Activated B cell treated with CpG ODN at 0.5 μM for 24 hours (primary cell): ENCODE results near the gene MBOAT7. TPM values are rescaled to one million over a fixed set of nuclear protein-coding genes. Genes with fewer than 3 reads are reported as not detected.

Source experiments
- ATAC-seq: fragments of 200-7000 bp; cut with Tn5 transposase; one replicate; pipeline ENCODE4 v1.10.0; 2021; ENCODE audit warnings: low read depth, mild to moderate bottlenecking, moderate library complexity
- CTCF ChIA-PET: fragments of 350-600 bp; sonication (Branson Sonifier 250); formaldehyde crosslinking; loops from one replicate; lab custom pipeline; 2021; ENCODE audit warnings: antibody characterized with exemption; lab: Charles Lee
- POLR2A ChIA-PET: fragments of 350-600 bp; sonication (Branson Sonifier 250); formaldehyde crosslinking; loops from one replicate; lab custom pipeline; 2021; ENCODE audit warnings: antibody characterized with exemption; lab: Charles Lee
- DNase-seq: peaks from one replicate; pipeline ENCODE4 v3.0.0; 2022
- H3K27ac Mint-ChIP-seq: one replicate; pipeline ENCODE4 v1.8.0; 2020; ENCODE audit warnings: mixed read lengths
- H3K27me3 Mint-ChIP-seq: one replicate; pipeline ENCODE4 v1.8.0; 2021; ENCODE audit warnings: mixed read lengths
- H3K36me3 Mint-ChIP-seq: one replicate; pipeline ENCODE4 v1.8.0; 2021; ENCODE audit warnings: low read depth, mixed read lengths
- H3K4me1 Mint-ChIP-seq: one replicate; pipeline ENCODE4 v1.8.0; 2021; ENCODE audit warnings: mixed read lengths
- H3K4me3 Mint-ChIP-seq: one replicate; pipeline ENCODE4 v1.8.0; 2020; ENCODE audit warnings: mild to moderate bottlenecking, mixed read lengths
- H3K9me3 Mint-ChIP-seq: one replicate; pipeline ENCODE4 v1.8.0; 2020; ENCODE audit warnings: mixed read lengths
- intact Hi-C: fragments of 100-400 bp; cut with micrococcal nuclease; formaldehyde crosslinking; loops from one replicate; pipeline ENCODE4 v1.15.1; 2024
- total RNA-seq: library from RNA; stranded (reverse); gene quantifications from 2 replicates; pipeline ENCODE4 v1.2.3, GENCODE V29; 2022
- TF ChIP-seq, protein P1 (sequence below): fragments of 200-600 bp; IDR thresholded peaks from one replicate; pipeline ENCODE4 v1.8.0; 2022; ENCODE audit warnings: antibody characterized with exemption, mild to moderate bottlenecking

The MBOAT7 gene
- total RNA-seq, 1 donor from 2014 or later = 21.4 TPM

DNA sequence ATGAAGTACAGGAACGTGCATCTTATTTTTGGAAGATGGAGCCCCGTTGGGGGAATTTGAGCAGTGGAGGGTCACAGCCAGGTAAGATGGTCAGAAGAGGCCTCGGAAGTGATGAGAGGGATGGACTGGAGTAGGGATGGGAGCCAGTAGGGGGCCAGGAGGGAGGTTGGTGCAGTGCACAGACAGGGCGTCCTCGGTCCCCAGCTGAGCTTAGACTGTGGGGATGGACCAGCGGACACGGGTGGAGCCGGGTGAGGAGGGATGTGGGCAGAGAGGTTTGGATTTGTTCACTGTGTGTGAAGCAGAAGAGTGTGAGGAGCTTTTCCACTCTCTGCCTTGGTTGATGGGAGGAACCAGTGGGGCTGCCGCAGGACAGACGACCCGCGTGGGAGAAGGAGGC lies 21.9 kb upstream of the MBOAT7 start:
- peaks cover 50% of the 10 kb centered on the region for H3K4me1 Mint-ChIP-seq
- DNase-seq (no peak), ATAC-seq (no peak)
- peak overlapping the region; percentile 32 for H3K27ac Mint-ChIP-seq
- TF ChIP-seq, protein P1, sequence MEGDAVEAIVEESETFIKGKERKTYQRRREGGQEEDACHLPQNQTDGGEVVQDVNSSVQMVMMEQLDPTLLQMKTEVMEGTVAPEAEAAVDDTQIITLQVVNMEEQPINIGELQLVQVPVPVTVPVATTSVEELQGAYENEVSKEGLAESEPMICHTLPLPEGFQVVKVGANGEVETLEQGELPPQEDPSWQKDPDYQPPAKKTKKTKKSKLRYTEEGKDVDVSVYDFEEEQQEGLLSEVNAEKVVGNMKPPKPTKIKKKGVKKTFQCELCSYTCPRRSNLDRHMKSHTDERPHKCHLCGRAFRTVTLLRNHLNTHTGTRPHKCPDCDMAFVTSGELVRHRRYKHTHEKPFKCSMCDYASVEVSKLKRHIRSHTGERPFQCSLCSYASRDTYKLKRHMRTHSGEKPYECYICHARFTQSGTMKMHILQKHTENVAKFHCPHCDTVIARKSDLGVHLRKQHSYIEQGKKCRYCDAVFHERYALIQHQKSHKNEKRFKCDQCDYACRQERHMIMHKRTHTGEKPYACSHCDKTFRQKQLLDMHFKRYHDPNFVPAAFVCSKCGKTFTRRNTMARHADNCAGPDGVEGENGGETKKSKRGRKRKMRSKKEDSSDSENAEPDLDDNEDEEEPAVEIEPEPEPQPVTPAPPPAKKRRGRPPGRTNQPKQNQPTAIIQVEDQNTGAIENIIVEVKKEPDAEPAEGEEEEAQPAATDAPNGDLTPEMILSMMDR = no peak
- intact Hi-C loops = no loop called here
- ChIA-PET POLR2A (interaction anchor here (1.0 to 3.6 kb wide), 5 partner anchors 10 to 74 kb away, joined by 4 to 26 read pairs (median 8); partner anchors contain the start of genes CNOT3, LENG1, MBOAT7 and RPS9), CTCF (interaction anchor here (1.1 kb wide), 1 partner anchor 55 kb away, joined by 3 read pairs; no protein-coding TSS in a partner anchor)
- H3K27me3 Mint-ChIP-seq = no peaks in the 10 kb centered on the region
- H3K4me3 Mint-ChIP-seq = no peak overlapping the region
- H3K36me3 Mint-ChIP-seq = peaks cover 48% of the 10 kb centered on the region
- H3K9me3 Mint-ChIP-seq = no peaks in the 10 kb centered on the region

DNA sequence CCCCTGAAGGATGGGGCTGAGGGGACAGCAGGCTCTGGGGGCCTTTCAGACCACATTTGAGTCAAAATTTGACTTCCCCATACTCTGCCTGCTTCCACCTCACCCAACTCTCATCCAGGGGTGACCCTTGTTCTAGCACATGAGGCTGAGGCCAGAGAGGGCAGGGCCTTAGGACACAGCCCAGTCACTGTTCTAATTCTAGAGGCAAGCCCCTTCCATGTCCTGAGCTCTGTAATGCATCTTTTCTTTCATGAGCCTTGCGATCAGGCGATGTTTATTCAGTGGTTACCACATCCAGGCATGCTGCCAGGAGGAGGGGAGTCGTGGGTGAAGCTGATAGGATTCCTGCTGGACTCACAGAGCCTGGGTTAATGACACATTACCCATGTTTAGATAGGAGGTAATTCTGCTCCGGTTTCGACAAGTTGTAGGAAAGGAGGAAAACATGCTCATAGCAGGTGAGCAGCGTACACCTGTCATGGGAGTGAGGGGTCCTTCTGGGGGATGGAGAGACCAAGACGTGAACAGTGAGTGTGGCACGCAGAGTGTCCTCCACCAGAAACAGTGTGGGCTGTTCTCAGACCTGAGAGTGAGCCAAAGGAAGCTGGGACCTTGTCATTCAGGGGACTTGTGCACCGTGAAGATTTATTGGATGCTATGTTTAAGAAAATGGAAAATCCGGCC lies 20.6 kb upstream of the MBOAT7 start:
- H3K36me3 Mint-ChIP-seq = peaks cover 58% of the 10 kb centered on the region
- no peak for ATAC-seq
- H3K9me3 Mint-ChIP-seq = no peaks in the 10 kb centered on the region
- DNase-seq = no peak
- peak overlapping the region; percentile 10 for H3K27ac Mint-ChIP-seq
- TF ChIP-seq, protein P1 = no peak
- intact Hi-C loops = no loop called here
- ChIA-PET CTCF (no interaction called here), POLR2A (interaction anchor here (0.6 to 3.6 kb wide), 3 partner anchors 9 to 184 kb away, joined by 3 to 26 read pairs (median 12); partner anchors contain the start of genes MBOAT7 and RPS9)
- H3K4me1 Mint-ChIP-seq = peaks cover 60% of the 10 kb centered on the region
- no peaks in the 10 kb centered on the region for H3K27me3 Mint-ChIP-seq
- H3K4me3 Mint-ChIP-seq = peak overlapping the region; percentile 6

DNA sequence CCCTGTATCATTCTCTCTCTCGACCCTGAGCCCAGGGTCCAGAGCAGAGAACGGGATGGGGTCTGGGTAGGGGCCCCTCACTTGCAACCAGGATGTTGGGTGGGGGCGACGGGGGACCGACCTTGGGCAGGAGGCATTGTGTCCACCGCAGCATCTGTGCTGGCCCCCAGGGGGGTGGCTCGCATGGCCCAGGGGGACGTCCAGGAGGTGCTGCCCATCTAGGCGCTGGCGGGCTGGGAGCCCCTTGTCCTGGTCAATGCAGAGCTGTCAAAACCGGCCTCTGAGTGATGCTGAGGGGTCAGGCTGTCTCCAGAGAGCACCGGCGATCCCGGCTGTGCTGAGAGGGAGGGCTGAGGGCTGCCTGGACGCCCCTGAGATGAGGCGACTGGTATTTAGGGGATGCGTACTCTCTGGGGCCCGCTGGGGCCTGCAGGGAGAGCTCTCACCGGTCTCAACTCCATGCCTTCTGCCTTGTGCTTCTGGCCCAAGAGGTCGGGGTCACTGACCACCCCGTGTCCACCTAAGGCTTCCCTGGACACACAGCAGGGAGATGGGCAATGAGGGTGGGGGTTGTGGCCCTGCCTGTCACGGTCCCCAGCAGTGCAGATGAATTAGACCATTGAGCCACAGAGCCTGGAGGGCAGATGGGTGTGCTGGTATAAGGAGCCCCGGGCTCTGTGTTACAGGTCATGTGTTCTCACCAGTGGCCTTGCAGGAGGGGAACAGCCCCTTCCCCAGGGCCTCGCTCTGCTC lies 19.9 kb upstream of the MBOAT7 start:
- H3K4me3 Mint-ChIP-seq = no peak overlapping the region
- H3K36me3 Mint-ChIP-seq = peaks cover 65% of the 10 kb centered on the region

DNA sequence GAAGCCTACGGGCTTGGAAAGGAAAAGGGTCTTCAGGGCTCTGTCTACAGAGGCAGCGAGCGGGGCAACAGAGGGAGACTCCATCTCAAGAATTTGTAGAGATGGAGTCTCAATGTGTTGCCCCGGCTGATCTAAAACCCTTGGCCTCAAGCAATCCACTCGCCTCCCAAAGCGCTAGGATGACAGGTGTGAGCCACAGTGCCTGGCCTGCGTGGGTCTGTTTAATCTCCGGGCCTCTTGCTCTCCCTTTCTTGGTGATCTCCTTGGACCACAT lies 19.3 kb upstream of the MBOAT7 start:
- intact Hi-C loops = no loop called here
- H3K9me3 Mint-ChIP-seq = no peaks in the 10 kb centered on the region
- no peaks in the 10 kb centered on the region for H3K27me3 Mint-ChIP-seq
- ATAC-seq (no peak), DNase-seq (no peak)
- peaks cover 70% of the 10 kb centered on the region for H3K36me3 Mint-ChIP-seq
- peaks cover 72% of the 10 kb centered on the region for H3K4me1 Mint-ChIP-seq
- H3K4me3 Mint-ChIP-seq = no peak overlapping the region
- ChIA-PET CTCF (interaction anchor here (0.7 to 1.1 kb wide), 2 partner anchors 20 to 23 kb away, joined by 3 read pairs; partner anchors contain the start of gene MBOAT7), POLR2A (interaction anchor here (1.7 to 5.2 kb wide), 4 partner anchors 8 to 19 kb away, joined by 5 to 69 read pairs (median 16); partner anchors contain the start of genes MBOAT7, RPS9 and TSEN34)
- H3K27ac Mint-ChIP-seq = peak overlapping the region; percentile 46
- TF ChIP-seq, protein P1 = no peak

More for the DNA sequence above, 19.9 kb upstream of the MBOAT7 start:
- CTCF ChIA-PET = interaction anchor here (0.7 kb wide), 1 partner anchor 20 kb away, joined by 3 read pairs; the partner anchor contains the start of gene MBOAT7
- Mint-ChIP-seq H3K4me1 (peaks cover 67% of the 10 kb centered on the region), H3K27ac (peak overlapping the region; percentile 10), H3K27me3 (no peaks in the 10 kb centered on the region), H3K9me3 (no peaks in the 10 kb centered on the region)
- no peak for ATAC-seq
- POLR2A ChIA-PET = interaction anchor here (0.6 to 5.2 kb wide), 4 partner anchors 8 to 184 kb away, joined by 3 to 69 read pairs (median 19); partner anchors contain the start of genes MBOAT7, RPS9 and TSEN34
- intact Hi-C loops = no loop called here
- TF ChIP-seq, protein P1 = no peak
- no peak for DNase-seq
